Measurements from ENCODE around the gene PRODH.
"Not testable (repeated sequence)": the region's sequence is repeated elsewhere in the genome, so short reads cannot be mapped to it uniquely, and the experiment has no call there.

The PRODH gene

GRCh38 chr22:18888115-18888514, 48.0 kb downstream of the PRODH start:
- H3K9ac ChIP-seq (ENCODE audit: low read length): no peak overlapping the region
- H3K4me1 ChIP-seq (ENCODE audit: control insufficient read depth, insufficient read depth, low read length): no peaks in the 10 kb centered on the region
- no peak overlapping the region for H3K4me3 ChIP-seq (ENCODE audit: low read depth, low read length)
- no peaks in the 10 kb centered on the region for H3K36me3 ChIP-seq (ENCODE audit: control insufficient read depth, insufficient read depth, low read length)
- no peak overlapping the region for H3K27ac ChIP-seq (ENCODE audit: low read depth, low read length)
- no peaks in the 10 kb centered on the region for H3K27me3 ChIP-seq (ENCODE audit: control insufficient read depth, insufficient read depth, low read length)
- H3K9me3 ChIP-seq (ENCODE audit: control insufficient read depth, insufficient read depth, low read depth, low read length): no peaks in the 10 kb centered on the region

GRCh38 chr22:18884465-18884864, 51.6 kb downstream of the PRODH start:
- H3K4me3 ChIP-seq (ENCODE audit: low read depth, low read length): not testable (repeated sequence)

GRCh38 chr22:18881260-18881659, 54.8 kb downstream of the PRODH start:
- not testable (repeated sequence) for H3K9ac ChIP-seq (ENCODE audit: low read length); H3K4me1 ChIP-seq (ENCODE audit: control insufficient read depth, insufficient read depth, low read length); H3K27ac ChIP-seq (ENCODE audit: low read depth, low read length); H3K27me3 ChIP-seq (ENCODE audit: control insufficient read depth, insufficient read depth, low read length); H3K4me3 ChIP-seq (ENCODE audit: low read depth, low read length); H3K36me3 ChIP-seq (ENCODE audit: control insufficient read depth, insufficient read depth, low read length); H3K9me3 ChIP-seq (ENCODE audit: control insufficient read depth, insufficient read depth, low read depth, low read length)

More at GRCh38 chr22:18884465-18884864, 51.6 kb downstream of the PRODH start:
- not testable (repeated sequence) for H3K4me1 ChIP-seq (ENCODE audit: control insufficient read depth, insufficient read depth, low read length); H3K27ac ChIP-seq (ENCODE audit: low read depth, low read length); H3K9me3 ChIP-seq (ENCODE audit: control insufficient read depth, insufficient read depth, low read depth, low read length); H3K36me3 ChIP-seq (ENCODE audit: control insufficient read depth, insufficient read depth, low read length); H3K9ac ChIP-seq (ENCODE audit: low read length); H3K27me3 ChIP-seq (ENCODE audit: control insufficient read depth, insufficient read depth, low read length)

All from HUES6 (cell line).